HG03565 (cell line): ENCODE results near the gene FGF5.
"Not testable (repeated sequence)": the region's sequence is repeated elsewhere in the genome, so short reads cannot be mapped to it uniquely, and the experiment has no call there.

Experiments
- ATAC-seq: cut with Tn5 transposase; IDR thresholded peaks from one replicate; pipeline ENCODE4 v1.9.1; 2021; ENCODE audit warnings: mild to moderate bottlenecking, moderate library complexity; ENCODE audit not compliant: unreplicated experiment

Gene FGF5, protein sequence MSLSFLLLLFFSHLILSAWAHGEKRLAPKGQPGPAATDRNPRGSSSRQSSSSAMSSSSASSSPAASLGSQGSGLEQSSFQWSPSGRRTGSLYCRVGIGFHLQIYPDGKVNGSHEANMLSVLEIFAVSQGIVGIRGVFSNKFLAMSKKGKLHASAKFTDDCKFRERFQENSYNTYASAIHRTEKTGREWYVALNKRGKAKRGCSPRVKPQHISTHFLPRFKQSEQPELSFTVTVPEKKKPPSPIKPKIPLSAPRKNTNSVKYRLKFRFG

DNA sequence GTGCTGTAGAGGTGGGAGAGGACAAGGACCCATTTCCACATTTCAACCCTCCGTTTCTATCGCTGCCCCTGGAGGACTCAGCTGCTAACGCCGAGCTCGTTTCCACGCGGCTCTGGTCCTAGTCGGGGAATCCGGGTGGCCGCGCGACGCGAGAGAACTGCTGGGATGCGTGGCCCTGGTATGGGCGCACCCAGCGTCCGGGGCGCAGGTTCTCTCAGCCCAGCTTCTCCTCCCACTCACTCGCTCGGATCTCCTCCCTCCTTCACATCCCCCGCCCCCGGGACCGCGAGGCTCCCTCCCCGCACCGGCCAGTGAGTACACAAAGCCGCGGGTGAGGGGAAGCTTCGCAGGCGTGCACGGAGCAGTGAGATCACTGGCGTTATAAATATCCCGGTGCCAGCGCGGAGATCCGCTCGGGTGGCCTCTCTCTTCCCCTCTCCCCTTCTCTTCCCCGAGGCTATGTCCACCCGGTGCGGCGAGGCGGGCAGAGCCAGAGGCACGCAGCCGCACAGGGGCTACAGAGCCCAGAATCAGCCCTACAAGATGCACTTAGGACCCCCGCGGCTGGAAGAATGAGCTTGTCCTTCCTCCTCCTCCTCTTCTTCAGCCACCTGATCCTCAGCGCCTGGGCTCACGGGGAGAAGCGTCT, at the start of gene FGF5:
Gene FGF5, plus strand, starts transcription at position 412 of the 649 bp plus-strand sequence. Its CDS starts 161 bp downstream, at position 573.
- no peak for ATAC-seq

DNA sequence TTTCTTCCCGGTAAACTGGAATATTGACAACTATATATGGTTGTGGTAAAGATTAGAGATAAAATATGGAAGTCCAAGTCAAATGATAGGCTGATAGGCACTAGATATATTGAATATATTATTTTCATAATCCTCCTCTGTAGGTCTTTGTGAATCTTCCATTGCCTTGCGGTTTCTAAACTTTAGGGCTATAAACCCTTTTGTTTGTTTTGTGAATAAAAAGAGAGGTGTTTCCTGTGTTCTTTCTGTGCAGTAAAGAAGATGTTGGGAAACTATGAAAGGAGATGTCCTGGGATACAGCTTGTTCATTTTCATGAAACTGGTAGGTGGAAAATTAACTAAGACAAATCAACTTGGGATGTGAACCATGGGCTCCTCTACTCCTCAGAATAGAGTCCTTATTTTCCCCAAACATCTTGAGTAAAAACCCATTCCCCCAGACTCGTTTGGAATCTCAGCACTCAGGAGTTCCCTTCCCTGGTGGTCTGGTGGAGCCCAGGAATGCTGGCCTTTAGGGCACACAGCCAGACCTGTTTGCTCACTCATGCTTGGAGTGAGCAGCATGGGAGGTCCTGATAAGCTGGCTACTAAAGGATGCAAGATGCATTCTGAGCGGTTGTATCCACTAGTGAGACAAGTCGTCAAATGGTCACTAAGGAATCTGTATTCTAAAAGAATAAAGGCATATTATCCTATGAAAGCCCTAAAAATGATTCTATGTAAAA, 47.0 kb upstream of the FGF5 start:
- ATAC-seq, result no peak

DNA sequence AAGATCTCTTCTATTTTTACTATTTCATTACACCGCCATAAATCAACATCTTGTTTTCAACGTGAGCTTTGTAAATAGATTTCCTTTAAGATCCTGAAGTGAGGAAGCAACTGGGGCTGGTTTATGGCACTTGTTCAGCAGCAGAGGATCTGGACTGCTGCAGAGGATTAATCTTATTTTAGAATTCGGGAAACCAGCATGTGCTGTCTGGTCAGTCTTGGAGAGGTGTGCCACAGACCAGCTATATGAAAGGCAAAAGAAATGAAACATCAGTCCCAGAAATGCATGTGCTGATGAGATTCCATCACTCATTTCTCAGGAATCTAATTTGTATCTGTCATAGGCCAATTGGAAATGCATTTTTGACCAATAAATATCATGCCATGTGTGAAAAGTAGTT, 45.8 kb upstream of the FGF5 start:
- no peak for ATAC-seq

DNA sequence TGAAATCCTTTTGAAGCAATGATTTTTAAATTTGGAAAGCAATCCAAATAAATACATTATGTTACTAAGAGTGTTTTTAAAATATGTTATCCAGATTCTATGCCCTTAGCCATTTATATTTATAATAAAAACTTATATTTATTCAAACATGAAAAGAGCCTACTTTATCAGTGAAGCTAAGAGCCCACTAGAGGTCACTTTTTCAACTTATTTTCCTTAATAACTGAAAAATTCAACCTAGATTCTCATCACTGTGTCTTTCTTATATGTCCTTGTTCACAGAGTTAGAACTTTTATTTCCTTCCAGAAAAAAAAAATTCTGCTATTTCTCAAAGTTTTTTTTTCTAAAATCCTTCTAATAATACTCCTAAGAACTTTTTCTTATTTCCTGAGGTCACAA, 45.3 kb upstream of the FGF5 start:
- no peak for ATAC-seq

DNA sequence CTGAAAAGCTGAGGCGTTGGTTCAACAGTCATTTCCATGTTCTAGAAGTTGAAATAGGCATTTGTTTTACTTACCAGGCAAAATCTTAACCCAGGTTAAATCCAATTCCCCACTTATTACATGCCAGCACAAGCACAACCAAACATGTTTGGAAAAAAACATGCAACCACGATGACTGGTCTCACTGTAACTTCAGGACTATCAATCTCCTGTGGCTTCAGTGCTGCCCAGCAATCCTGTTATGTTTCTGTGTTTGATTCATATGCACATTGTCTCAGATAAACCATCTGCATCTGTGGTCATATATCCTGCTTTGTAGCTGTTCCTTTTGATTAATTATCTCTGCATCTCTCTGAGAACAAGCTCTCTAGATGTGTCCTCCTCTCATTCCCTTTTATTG, 40.9 kb upstream of the FGF5 start:
- ATAC-seq, result no peak

DNA sequence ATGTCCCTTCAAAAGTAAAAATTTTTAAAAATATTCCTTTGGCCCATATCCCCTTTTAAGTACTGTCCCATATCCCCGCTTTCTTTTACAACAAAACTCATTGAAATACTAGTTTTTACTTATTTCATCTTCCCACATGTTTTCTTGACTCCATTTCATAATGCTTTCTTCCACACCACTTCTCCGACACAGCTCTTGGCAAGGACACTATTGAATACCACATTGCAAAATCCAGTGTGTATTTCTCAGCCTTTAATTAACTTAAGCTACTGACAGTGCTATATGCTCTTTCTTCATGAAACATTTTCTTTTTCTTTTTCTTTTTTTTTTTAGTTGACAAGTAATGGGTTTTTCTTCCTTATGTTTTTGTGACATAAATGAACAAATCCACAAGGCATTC, 40.4 kb upstream of the FGF5 start:
- no peak for ATAC-seq

DNA sequence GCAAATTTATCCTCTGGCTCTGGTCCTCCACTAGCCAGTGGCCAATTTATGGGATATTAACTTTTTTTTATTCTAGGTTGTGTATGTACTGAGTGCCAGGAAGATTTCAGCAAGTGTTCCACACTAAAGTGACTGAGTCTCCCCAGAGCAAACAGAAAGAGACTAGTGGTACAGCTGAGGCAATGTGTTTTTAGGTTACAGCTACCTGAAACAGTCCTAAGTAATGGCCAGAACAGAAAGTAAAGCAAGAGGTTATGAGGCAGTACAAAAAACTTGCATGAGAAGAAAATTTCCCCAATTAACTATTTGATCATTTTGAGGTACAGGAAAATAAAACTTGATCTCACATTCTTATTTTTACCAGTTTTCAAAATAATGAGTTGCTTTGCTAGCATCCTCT, 38.0 kb upstream of the FGF5 start:
- ATAC-seq, result no peak

DNA sequence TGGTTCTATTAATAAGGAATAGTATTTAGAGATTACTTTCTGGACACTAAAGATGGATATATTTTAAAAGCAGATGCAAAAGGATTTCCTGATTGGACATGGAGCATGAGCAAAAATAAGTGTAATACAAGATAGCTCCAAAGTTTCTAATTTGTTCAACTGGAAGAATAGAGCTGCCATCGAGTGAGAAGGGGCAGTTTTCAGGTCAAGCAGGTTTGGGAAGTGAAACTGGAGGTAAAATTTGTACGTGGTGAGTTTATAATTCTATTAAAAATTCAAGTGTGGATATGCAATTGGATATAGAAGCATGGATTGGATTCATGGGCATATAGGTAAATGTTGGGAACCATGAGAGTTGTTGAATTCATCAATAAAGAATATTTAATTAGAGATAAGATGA, 37.3 kb upstream of the FGF5 start:
- ATAC-seq, result no peak

DNA sequence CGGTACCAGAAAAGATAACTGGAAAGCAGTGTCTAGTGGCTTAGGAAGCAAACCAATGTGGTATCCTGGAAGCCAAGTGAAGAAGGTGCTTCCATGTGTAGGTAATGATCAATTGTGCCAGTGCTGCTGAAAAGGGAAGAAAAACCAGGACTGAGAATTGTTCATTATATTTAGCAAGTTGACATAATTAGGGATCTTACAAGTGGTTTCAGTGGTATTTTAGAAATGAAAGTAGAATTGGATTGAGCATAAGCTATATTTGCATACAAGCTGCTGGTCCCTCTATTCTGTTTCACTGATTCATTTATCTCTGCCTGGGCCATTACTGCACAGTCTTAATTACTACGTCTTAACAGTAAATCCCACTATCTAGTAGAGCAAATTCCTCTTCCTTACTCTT, 36.9 kb upstream of the FGF5 start:
- ATAC-seq, result peak; percentile 62

DNA sequence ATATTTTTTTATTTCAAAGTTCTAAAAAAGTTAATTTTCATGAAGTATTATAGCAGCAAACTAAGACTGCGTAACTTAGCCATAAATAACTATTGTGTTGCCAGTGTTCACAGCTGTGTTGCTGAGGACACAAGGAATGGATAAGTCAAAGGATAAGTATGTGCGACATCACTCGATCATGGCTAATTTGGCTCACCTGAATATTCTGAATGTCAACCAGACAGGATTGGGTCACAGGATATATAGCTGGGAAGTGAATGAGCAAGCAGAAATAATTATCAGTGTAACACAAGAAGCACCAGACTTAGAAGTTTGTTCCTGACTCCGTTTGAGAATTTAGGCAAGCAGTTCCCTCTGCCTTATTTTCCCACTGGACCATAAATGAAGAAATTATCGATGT, 35.3 kb upstream of the FGF5 start:
- no peak for ATAC-seq

DNA sequence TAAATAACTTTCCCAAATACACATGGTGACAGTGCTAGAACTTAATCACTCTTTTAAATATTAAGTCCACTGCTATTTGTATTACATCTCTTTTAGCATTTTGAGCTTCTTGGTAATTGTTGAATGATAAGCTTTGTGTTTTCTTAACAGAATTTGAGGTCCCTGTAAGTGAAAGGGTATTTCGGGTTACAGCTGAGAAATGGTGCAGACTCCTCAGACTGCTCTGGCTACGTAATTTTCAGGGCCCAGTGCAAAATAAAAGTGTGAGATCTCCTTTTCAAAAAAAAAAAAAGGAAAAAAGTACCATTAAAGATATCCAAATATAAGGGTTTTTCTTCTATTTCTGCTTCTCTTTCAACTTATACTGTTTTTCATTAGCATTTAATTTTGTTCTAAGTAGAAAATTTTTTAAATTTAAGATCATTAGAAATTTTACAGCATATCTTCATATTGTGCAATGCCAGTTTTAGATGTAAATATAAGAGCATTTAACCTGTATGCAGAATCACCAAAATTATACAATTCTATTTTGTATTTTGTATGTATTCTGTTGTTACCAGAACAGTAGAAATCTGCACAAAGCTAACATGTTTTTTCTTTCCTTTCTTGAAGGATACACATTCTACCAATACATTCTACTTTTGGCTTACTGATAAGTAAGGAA, 33.6 kb upstream of the FGF5 start:
- ATAC-seq, result no peak

DNA sequence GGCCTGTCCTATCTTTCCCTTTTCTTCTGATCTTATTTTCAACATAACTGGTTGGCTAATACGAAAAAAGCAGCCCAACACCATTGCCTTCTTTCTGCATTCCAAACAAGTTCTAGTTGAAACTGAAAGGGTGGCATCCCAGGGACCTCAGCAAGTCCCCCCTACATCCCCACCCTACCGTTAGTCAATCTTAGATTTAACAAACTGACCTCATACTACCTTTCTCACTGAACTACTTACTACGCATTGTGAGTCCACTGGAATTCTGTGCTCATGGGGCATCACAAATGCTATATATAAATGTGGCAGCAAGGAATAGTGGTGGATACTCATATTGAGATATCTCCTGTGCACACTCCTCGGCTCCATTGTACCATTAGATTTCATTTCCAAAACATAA, 33.1 kb upstream of the FGF5 start:
- no peak for ATAC-seq

DNA sequence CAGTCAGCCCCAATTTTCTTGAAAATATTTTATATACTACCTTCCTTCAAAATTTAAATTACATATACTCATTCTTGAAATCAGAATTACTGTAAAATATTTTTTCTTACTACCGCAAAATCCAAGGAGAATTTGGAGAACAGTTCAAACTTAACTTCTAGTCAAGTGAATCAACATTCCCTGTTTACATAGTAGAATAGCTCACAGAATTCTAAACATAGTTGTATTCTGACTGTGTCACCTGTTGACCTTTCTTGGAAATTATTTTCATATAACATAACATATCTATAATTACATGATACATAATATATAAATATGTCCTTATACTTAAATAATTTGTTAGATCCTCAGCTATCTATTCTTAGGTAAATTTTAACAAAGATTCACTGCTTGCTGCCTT, 31.0 kb upstream of the FGF5 start:
- no peak for ATAC-seq

DNA sequence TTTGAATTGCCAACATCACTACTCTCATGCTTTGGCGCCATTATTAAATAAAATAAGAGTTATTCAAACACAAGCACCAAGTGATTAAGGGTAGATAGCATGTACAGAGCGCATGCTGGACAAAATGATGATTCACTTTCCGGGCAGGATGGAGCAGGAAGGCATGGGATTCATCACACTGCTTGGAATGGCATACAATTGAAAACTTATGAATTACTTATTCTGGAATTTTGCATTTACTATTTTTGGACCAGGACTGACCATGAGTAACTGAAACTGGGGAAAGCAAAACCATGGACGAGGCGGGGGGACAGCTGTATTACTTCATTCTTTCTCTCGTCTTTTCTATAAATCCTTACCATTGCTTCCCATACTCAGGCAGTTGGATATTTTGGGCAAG, 28.5 kb upstream of the FGF5 start:
- no peak for ATAC-seq

DNA sequence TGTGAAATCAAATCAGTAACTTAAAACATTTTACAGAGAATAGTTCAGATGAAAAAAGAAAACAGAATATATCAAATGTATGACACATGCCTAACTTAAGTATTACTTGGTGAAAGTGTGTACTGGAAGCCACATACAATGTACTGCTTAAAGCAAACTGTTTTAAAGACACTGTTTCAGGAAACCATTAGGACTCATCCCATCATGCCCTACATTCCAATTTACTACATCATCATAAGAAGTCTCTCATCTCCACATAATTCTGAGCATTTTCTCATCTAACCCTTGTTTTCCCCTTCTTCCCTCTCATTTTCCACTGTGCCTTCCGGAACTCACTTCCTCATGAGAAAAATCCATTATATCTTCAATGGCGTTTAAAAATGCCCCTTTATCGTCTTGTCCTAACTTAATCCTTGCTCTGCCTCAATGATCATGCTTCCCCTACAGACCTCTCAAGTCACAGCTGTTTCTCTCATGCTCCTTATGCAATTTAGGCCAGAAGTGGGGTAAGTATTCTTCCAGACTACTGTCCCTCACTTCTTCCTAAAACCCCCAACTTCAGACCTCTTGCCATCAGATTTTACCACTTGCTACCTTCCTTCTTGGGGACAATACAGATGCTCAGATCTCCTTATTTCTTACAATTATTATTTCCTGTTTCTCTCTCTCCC, 26.8 kb upstream of the FGF5 start:
- no peak for ATAC-seq

DNA sequence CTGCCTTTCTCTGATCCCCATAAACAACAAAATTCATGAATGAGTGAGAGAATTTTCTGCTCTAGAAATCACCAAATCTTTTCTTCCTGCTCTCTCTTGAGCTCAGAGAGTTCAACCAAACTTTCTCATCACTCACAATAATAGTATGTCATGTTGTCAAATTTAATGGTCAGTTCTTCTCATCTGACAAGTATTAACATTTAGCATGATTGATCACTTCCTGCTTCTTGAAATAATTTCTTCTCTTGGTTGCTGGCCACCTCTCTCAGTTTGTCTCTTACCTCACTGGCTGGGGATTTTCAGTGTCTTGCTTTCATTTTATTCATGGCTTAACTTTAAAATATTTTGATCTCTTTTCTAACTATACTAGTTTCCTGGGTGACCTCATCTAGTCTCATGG, 25.5 kb upstream of the FGF5 start:
- ATAC-seq, result no peak

DNA sequence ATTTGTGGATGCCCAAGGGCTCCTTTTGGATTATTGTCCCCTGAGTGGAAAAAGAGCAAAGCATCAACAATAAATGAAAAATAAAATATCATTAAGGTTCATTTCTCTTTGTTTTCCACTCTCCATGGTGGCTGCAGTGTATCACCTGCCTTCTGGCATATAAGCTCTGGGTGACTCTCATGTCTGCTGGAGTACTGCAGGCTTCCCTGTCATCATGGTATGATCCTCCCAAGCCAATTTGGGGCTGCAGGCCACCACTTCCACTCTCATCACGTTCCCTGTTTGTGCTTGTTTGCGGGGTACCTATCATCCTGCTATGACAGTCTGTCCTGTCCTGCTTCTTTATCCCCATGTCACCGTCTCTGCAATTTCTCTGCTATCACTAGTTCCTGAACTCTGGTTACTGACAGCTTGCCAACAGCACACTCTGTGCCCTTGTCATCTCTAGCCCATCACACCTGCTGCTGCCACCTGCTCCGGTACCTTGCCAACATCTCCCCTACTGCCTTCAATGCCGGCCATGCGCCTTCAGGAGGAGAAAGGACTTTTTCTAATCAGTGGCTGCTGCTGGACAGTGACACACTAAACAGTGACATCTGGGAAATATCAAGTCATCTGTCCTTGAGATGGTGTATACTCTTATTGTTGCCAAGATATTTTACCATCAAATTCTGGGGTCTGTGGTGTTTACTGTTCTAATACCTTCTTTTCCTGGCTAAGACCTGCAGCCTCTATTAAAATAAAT, 23.0 kb upstream of the FGF5 start:
- ATAC-seq, result no peak

DNA sequence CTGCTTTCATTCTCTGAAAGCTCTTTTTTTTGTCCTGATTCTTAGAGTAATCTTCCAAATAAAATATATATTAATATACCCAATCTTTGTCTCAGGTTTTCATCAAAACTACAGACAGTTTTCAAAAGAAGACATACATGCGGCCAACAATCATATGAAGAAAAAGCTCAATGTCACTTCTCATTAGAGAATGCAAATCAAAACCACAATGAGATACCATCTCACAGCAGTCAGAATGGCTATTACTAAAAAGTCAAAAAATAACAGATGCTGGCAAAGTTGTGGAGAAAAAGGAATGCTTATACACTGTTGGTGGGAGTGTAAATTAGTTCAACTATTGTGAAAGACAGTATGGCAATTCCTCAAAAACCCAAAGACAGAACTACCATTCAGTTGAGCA, 19.0 kb upstream of the FGF5 start:
- ATAC-seq, result not testable (repeated sequence)

DNA sequence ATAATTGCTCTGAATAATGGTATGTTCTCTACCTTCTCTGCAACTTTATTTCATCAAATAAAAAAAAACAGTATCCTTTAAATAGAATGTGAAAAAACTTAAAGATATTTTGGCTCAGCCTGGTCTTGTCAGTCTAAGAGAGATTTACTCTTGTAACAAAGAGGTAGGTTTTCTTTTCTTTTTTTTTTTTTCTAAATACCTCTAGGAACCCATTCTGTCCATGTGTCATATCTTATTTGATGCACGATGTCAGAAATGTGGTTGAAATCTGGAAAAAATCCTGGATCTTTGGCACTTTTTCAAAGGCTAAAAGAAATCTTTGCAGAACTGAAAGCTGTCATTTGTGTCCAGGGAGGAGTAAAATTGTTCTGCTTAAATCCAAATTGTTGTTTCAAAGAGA, 17.3 kb upstream of the FGF5 start:
- ATAC-seq, result no peak

DNA sequence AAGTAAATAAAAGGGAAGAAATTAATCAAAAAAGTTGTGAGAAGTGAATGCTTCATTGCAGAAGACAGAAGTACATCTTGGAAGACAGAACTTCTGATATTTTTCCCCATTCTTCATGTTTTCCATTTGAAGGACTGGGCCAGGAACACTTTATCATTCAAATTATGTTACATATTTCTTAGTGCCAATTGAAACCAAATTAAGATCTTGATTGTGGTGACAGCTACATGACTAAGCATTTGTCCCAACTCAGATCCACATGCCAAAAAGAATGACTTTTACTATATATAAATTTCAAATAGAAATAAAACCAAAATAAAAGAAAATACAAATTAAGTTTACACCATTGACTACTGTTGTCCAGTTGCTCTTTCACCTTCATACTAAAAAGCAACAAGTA, 14.0 kb upstream of the FGF5 start:
- ATAC-seq, result no peak

DNA sequence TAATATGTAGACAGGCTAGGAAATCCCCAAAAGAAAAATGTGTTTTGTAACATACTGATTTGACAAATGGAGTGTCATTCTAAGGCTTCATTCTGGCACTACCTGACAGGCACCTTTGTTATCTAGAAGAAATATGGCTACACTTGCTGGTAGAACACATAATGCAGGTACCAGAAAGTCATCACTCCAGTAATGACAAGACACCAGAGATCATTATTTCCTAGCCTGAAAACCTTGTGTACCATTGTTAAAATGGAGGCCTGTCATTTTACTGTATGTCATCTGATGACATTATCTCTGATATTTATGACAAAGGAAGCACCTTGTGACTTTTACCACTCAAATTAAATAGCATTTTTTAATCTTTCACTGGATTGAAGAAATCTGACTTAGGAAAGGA, 13.5 kb upstream of the FGF5 start:
- ATAC-seq, result no peak
